Measurements from ENCODE around the gene NIPA2. TPM values are rescaled to one million over a fixed set of nuclear protein-coding genes. Genes with fewer than 3 reads are reported as not detected.
A peak's percentile ranks its signal among the peaks of the same experiment; 100 is the strongest.

NIPA2 gene
- 31.4 TPM for polyA plus RNA-seq (2013)

DNA sequence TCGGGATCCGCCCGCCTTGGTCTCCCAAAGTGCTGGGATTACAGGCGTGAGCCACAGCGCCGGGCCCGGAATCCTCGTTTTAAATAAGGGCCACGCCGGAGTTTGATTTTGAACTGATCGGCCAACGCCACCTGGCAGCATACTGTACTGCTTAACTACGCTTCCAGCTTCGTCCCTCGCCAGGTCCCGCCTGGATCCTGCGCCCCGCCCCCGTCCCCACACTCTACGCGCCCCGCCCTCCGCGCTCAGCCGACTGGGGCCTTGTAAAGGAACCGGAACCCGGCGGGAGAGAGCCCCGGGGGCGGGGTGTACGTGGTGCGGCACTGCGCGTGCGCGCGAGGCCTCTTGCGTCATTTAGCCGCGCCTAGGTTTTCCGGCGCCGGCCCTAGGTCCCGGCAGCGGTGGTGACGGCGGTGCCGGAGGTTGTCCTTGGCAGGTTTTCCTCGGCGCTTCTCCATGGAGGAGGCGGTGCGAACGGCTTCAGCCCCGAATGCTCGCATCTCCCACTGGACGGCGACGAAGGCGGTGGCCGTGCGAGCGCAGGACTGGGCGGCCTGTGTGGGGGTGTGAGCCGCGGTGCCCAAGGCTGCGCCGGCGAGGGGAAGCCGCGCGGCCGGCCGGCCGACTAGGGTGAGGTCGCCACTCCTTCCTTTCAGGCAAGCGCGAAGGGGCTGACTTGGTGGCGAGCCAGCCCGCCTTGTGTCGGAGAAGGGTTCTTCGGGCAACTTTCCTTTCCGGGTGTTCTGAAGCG lies at the start of gene NIPA2:
NIPA2 (plus strand) TSS at position 375 of the 751 bp plus-strand sequence. CDS start 13,066 bp downstream, outside the sequence.
- CTCF ChIA-PET = no interaction called here
- under 1% methylated on average over 77 of the region's 83 CpGs for WGBS (ENCODE audit: insufficient coverage)
- H3K9me3 ChIP-seq (ENCODE audit: control extremely low read depth in 1 of 5, control insufficient read depth in 4 of 5, insufficient read depth in 2 of 5, low read depth in 1 of 5, low read length in 4 of 5) = no peaks in the 10 kb centered on the region
- DNase-seq = peak; percentile 97 to 99 (median 98)
- peak within 1 kb of the TSS; percentile 88 to 95 for H3K27ac ChIP-seq (ENCODE audit: insufficient read depth in 1 of 2, low read depth in 1 of 2, low read length in 2 of 2, poor library complexity in 1 of 2, severe bottlenecking in 2 of 2)
- H3K36me3 ChIP-seq (ENCODE audit: control insufficient read depth in 4 of 4, insufficient read depth in 4 of 4, low read length in 3 of 4) = peaks cover 0 to 19% (median under 1%) of the 10 kb centered on the region in 4 experiments
- no peaks in the 10 kb centered on the region for H3K27me3 ChIP-seq (replicated peaks in 2 of 5; ENCODE audit: control insufficient read depth in 4 of 5, insufficient read depth in 5 of 5, low read length in 4 of 5)
- POLR2A ChIA-PET = interaction anchor here (0.7 kb wide), 1 partner anchor 57 kb away, joined by 3 read pairs; no protein-coding TSS in a partner anchor
- peaks cover 8 to 26% (median 18%) of the 10 kb centered on the region in 4 experiments for H3K4me1 ChIP-seq (ENCODE audit: control extremely low read depth in 1 of 4, control insufficient read depth in 4 of 4, insufficient read depth in 4 of 4, low read length in 3 of 4)
- peak within 1 kb of the TSS; percentile 91 to 100 (median 99) for H3K4me3 ChIP-seq (ENCODE audit: control insufficient read depth in 1 of 7, extremely low read depth in 1 of 7, insufficient read depth in 4 of 7, low read depth in 2 of 7, low read length in 6 of 7)

DNA sequence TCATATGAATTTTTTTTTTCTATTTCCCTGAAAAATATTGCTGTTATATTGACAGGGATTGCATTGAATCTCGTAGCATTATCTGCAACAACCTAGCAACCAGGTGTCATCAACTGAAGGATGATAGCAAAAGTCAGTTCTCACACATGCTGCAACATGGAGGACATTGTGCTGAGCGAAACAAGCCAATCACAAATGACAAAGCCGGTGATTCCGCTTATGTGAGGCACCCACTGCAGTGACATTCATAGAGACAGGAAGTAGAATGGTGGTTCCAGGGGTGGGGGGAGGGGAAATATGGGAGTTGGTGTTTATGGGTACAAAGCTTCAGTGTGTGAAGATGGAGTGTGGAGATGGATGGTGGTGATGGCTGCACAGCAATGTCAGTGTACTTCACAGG lies 44.4 kb upstream of the NIPA2 start:
- DNase-seq = no peak
- Histone ChIP-seq H3K27ac (ENCODE audit: insufficient read depth in 1 of 2, low read depth in 1 of 2, low read length in 2 of 2, poor library complexity in 1 of 2, severe bottlenecking in 2 of 2) (no peak overlapping the region), H3K36me3 (ENCODE audit: control insufficient read depth in 4 of 4, insufficient read depth in 4 of 4, low read length in 3 of 4) (peaks cover 0 to 9% (median 2%) of the 10 kb centered on the region in 4 experiments), H3K4me1 (ENCODE audit: control extremely low read depth in 1 of 4, control insufficient read depth in 4 of 4, insufficient read depth in 4 of 4, low read length in 3 of 4) (no peaks in the 10 kb centered on the region), H3K9me3 (ENCODE audit: control extremely low read depth in 1 of 5, control insufficient read depth in 4 of 5, insufficient read depth in 2 of 5, low read depth in 1 of 5, low read length in 4 of 5) (peaks cover 0 to 11% (median 7%) of the 10 kb centered on the region in 5 experiments), H3K4me3 (ENCODE audit: control insufficient read depth in 1 of 7, extremely low read depth in 1 of 7, insufficient read depth in 4 of 7, low read depth in 2 of 7, low read length in 6 of 7) (no peak overlapping the region), H3K27me3 (replicated peaks in 2 of 5; ENCODE audit: control insufficient read depth in 4 of 5, insufficient read depth in 5 of 5, low read length in 4 of 5) (no peaks in the 10 kb centered on the region)
- 96% methylated on average over 4 of the region's 4 CpGs for WGBS (ENCODE audit: insufficient coverage)
- POLR2A ChIA-PET = no interaction called here
- CTCF ChIA-PET = no interaction called here

DNA sequence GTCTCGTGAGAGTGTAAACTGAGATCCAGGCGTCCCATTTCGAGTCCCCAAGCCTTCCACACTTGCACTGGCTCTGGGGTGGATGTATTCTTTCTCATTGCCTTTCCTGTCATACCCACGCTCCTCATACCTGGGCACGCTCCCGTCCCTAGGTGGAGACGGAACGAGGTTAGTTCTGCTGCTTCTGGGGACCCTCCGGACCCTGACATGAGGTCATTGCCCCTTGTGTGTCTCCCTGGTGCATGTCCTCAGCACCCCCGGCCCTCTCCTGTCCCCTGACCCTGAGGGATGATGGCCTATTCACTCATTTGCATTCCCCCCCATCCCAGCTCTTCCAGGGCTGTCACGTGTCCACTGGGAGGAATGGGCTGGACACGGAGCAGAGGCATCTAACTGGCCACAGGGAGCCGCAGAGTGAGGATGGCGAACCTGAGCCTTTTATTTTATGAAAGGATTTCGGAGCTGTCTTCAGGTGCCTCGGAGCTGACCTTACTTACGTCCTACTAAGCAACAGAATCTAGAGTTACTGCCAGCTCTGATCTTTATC lies 43.8 kb upstream of the NIPA2 start:
- ChIA-PET POLR2A (no interaction called here), CTCF (interaction anchor here (1.1 kb wide), 1 partner anchor 10 kb away, joined by 4 read pairs; no protein-coding TSS in a partner anchor)
- Histone ChIP-seq H3K9me3 (ENCODE audit: control extremely low read depth in 1 of 5, control insufficient read depth in 4 of 5, insufficient read depth in 2 of 5, low read depth in 1 of 5, low read length in 4 of 5) (peaks cover 0 to 5% (median under 1%) of the 10 kb centered on the region in 5 experiments), H3K4me3 (ENCODE audit: control insufficient read depth in 1 of 7, extremely low read depth in 1 of 7, insufficient read depth in 4 of 7, low read depth in 2 of 7, low read length in 6 of 7) (no peak overlapping the region), H3K36me3 (ENCODE audit: control insufficient read depth in 4 of 4, insufficient read depth in 4 of 4, low read length in 3 of 4) (peaks cover 0 to 6% (median 1%) of the 10 kb centered on the region in 4 experiments), H3K4me1 (ENCODE audit: control extremely low read depth in 1 of 4, control insufficient read depth in 4 of 4, insufficient read depth in 4 of 4, low read length in 3 of 4) (no peaks in the 10 kb centered on the region), H3K27me3 (replicated peaks in 2 of 5; ENCODE audit: control insufficient read depth in 4 of 5, insufficient read depth in 5 of 5, low read length in 4 of 5) (no peaks in the 10 kb centered on the region), H3K27ac (ENCODE audit: insufficient read depth in 1 of 2, low read depth in 1 of 2, low read length in 2 of 2, poor library complexity in 1 of 2, severe bottlenecking in 2 of 2) (no peak overlapping the region)
- 95% methylated on average over 16 of the region's 17 CpGs for WGBS (ENCODE audit: insufficient coverage)
- DNase-seq = no peak

DNA sequence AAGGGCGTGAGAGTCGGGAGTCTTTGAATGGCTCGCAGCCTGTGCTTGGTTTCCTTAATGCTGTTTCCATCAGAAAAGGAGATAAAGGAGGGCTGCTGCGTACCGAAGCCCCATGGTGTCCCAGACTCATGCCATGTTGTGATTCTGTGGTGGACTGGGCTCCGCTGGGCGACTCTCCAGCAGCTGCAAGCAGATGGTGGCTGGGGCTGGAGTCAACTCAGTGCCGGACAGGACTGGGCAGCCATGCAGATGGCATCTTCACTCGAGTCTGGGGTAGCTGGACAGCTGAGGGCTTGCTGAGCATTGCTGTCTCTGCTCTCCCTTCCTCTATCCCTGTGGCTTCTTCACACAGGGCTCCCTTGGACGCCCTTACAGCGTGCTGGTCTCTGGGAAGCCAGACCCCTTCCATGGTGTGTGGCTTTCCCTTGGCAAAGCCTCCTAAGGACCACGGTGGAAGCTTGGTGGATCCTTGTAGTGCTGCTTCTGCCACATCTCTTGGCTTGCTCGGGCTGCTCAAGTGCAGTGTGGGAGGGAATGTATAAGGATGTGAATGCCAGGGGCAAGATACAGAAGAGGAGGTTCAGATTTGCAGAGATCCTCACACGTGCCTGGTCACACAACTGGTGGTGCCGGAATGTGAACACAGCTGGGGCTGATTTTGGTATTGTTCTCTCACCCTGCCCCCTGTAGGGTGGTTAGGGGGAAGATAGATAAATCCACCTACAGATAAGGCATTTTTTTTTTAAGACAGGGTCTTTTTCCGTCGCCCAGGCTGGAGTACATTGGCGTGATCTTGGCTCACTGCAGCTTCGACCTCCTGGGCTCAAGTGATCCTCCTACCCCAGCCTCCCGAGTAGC lies 43.0 kb upstream of the NIPA2 start:
- no peaks in the 10 kb centered on the region for H3K27me3 ChIP-seq (replicated peaks in 2 of 5; ENCODE audit: control insufficient read depth in 4 of 5, insufficient read depth in 5 of 5, low read length in 4 of 5)
- POLR2A ChIA-PET = no interaction called here

DNA sequence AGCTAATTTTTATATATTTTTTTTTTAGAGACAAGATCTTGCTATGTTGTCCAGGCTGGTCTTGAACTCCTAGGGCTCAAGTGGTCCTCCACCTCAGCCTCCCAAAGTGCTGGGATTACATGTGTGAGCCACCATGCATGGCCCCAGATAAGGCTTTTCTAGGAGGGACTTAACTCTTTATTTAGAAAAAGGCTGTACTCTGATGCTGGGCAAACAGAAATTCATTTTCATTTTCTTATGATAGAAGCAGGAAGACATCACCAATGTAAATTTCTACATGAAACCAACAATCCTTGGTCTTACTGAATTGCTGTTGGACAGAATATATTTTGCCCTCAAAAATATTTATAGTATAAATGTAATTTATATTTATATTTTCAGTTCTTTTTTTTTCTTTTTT lies 42.4 kb upstream of the NIPA2 start:
- Histone ChIP-seq H3K36me3 (ENCODE audit: control insufficient read depth in 4 of 4, insufficient read depth in 4 of 4, low read length in 3 of 4) (peaks cover 0 to 6% (median under 1%) of the 10 kb centered on the region in 4 experiments), H3K27ac (ENCODE audit: insufficient read depth in 1 of 2, low read depth in 1 of 2, low read length in 2 of 2, poor library complexity in 1 of 2, severe bottlenecking in 2 of 2) (no peak overlapping the region), H3K4me3 (ENCODE audit: control insufficient read depth in 1 of 7, extremely low read depth in 1 of 7, insufficient read depth in 4 of 7, low read depth in 2 of 7, low read length in 6 of 7) (no peak overlapping the region), H3K9me3 (ENCODE audit: control extremely low read depth in 1 of 5, control insufficient read depth in 4 of 5, insufficient read depth in 2 of 5, low read depth in 1 of 5, low read length in 4 of 5) (no peaks in the 10 kb centered on the region), H3K4me1 (ENCODE audit: control extremely low read depth in 1 of 4, control insufficient read depth in 4 of 4, insufficient read depth in 4 of 4, low read length in 3 of 4) (no peaks in the 10 kb centered on the region), H3K27me3 (replicated peaks in 2 of 5; ENCODE audit: control insufficient read depth in 4 of 5, insufficient read depth in 5 of 5, low read length in 4 of 5) (no peaks in the 10 kb centered on the region)
- ChIA-PET POLR2A (no interaction called here), CTCF (interaction anchor here (1.1 kb wide), 1 partner anchor 11 kb away, joined by 4 read pairs; no protein-coding TSS in a partner anchor)
- no peak for DNase-seq

More for the DNA sequence above, 43.0 kb upstream of the NIPA2 start:
- no peaks in the 10 kb centered on the region for H3K9me3 ChIP-seq (ENCODE audit: control extremely low read depth in 1 of 5, control insufficient read depth in 4 of 5, insufficient read depth in 2 of 5, low read depth in 1 of 5, low read length in 4 of 5)
- H3K36me3 ChIP-seq (ENCODE audit: control insufficient read depth in 4 of 4, insufficient read depth in 4 of 4, low read length in 3 of 4) = peaks cover 0 to 6% (median under 1%) of the 10 kb centered on the region in 4 experiments
- no peak for DNase-seq
- CTCF ChIA-PET = interaction anchor here (1.1 kb wide), 1 partner anchor 11 kb away, joined by 4 read pairs; no protein-coding TSS in a partner anchor
- H3K4me3 ChIP-seq (ENCODE audit: control insufficient read depth in 1 of 7, extremely low read depth in 1 of 7, insufficient read depth in 4 of 7, low read depth in 2 of 7, low read length in 6 of 7) = no peak overlapping the region
- WGBS (ENCODE audit: insufficient coverage) = 91% methylated on average over 12 of the region's 20 CpGs
- H3K4me1 ChIP-seq (ENCODE audit: control extremely low read depth in 1 of 4, control insufficient read depth in 4 of 4, insufficient read depth in 4 of 4, low read length in 3 of 4) = no peaks in the 10 kb centered on the region
- no peak overlapping the region for H3K27ac ChIP-seq (ENCODE audit: insufficient read depth in 1 of 2, low read depth in 1 of 2, low read length in 2 of 2, poor library complexity in 1 of 2, severe bottlenecking in 2 of 2)

DNA sequence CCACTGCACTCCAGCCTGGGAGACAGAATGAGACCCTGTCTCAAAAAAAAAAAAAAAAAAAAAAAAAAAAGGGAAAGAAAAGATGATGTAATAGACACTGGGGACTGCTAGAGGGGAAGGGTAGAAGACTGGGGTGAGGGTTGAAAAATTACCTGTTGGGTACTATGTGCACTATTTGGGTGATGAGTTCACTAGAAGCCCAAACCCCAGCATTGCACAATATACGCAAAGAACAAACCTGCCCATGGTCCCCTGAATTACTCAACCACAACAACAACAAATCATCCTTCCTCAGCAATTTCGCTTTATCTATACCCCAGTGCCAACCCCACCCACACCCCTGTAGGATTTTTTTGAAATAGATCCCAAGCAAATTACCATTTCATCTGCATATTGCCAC lies 38.6 kb upstream of the NIPA2 start:
- no peak for DNase-seq
- WGBS (ENCODE audit: insufficient coverage) = 100% methylated on average over 1 of the region's 2 CpGs
- ChIA-PET CTCF (no interaction called here), POLR2A (interaction anchor here (0.7 kb wide), 1 partner anchor 9 kb away, joined by 5 read pairs; no protein-coding TSS in a partner anchor)
- Histone ChIP-seq H3K27ac (ENCODE audit: insufficient read depth in 1 of 2, low read depth in 1 of 2, low read length in 2 of 2, poor library complexity in 1 of 2, severe bottlenecking in 2 of 2) (no peak overlapping the region), H3K4me3 (ENCODE audit: control insufficient read depth in 1 of 7, extremely low read depth in 1 of 7, insufficient read depth in 4 of 7, low read depth in 2 of 7, low read length in 6 of 7) (no peak overlapping the region), H3K27me3 (replicated peaks in 2 of 5; ENCODE audit: control insufficient read depth in 4 of 5, insufficient read depth in 5 of 5, low read length in 4 of 5) (no peaks in the 10 kb centered on the region), H3K36me3 (ENCODE audit: control insufficient read depth in 4 of 4, insufficient read depth in 4 of 4, low read length in 3 of 4) (peaks cover 0 to 4% (median 0%) of the 10 kb centered on the region in 4 experiments), H3K9me3 (ENCODE audit: control extremely low read depth in 1 of 5, control insufficient read depth in 4 of 5, insufficient read depth in 2 of 5, low read depth in 1 of 5, low read length in 4 of 5) (no peaks in the 10 kb centered on the region), H3K4me1 (ENCODE audit: control extremely low read depth in 1 of 4, control insufficient read depth in 4 of 4, insufficient read depth in 4 of 4, low read length in 3 of 4) (no peaks in the 10 kb centered on the region)

Data from common myeloid progenitor, CD34-positive (primary cell).